Mesodermal cell (in vitro differentiated cells): ENCODE measurements around the gene MAP3K8.

ENCODE experiments used
- H3K27ac ChIP-seq: 2 replicates; pipeline ENCODE4 v1.7.0; 2013; ENCODE audit warnings: mild to moderate bottlenecking, low read depth, low read length, moderate library complexity; ENCODE audit not compliant: severe bottlenecking
- H3K36me3 ChIP-seq: 2 replicates; pipeline ENCODE4 v1.7.1; 2013; ENCODE audit warnings: mild to moderate bottlenecking, low read length, moderate library complexity; ENCODE audit not compliant: control insufficient read depth, insufficient read depth
- H3K4me1 ChIP-seq: one replicate; pipeline ENCODE4 v1.7.1; 2013; ENCODE audit warnings: mild to moderate bottlenecking, low read length; ENCODE audit not compliant: insufficient read depth, control insufficient read depth, poor library complexity, severe bottlenecking
- H3K4me3 ChIP-seq: 2 replicates; pipeline ENCODE4 v1.7.0; 2013; ENCODE audit warnings: low read length, control low read depth, mild to moderate bottlenecking; ENCODE audit not compliant: insufficient read depth, poor library complexity, severe bottlenecking; ENCODE audit errors: extremely low read depth
- H3K9me3 ChIP-seq: 2 replicates; pipeline ENCODE4 v1.7.1; 2013; ENCODE audit warnings: mild to moderate bottlenecking, low read length, moderate library complexity; ENCODE audit not compliant: control insufficient read depth
- WGBS, 2 experiments: methylation state at CpG; one replicate each; pipeline ENCODE4 v1.1.5; 2013; ENCODE audit warnings: missing lambda C conversion rate in 2 of 2; ENCODE audit not compliant: insufficient coverage in 2 of 2; 5-methylcytosine and 5-hydroxymethylcytosine counted together

Gene MAP3K8

DNA sequence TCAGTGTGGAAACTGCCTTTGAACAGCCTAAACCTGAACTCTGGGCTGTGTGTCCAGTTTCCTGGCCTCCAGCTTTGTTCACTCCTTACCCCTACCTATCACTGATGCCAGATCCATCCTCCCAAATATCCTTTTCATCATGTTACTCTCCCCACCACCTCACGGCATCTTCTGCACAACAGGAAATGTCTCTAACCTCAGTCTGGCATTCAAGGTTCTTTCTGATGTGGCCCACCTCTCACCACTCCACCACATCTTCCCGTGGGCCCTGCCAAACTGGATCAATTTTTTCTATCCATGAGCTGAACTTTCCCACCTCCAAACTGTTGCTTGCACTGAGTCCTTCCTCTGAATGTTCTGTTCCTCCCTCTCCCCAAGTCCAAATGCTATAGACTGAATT, 35.8 kb upstream of the MAP3K8 start:
- H3K4me3 ChIP-seq, result no peak overlapping the region
- H3K27ac ChIP-seq, result no peak overlapping the region
- no peaks in the 10 kb centered on the region for H3K36me3 ChIP-seq
- no peaks in the 10 kb centered on the region for H3K9me3 ChIP-seq
- no peaks in the 10 kb centered on the region for H3K4me1 ChIP-seq
- WGBS, 2 experiments, result 54 to 86% methylated on average over 2 of the region's 2 CpGs

DNA sequence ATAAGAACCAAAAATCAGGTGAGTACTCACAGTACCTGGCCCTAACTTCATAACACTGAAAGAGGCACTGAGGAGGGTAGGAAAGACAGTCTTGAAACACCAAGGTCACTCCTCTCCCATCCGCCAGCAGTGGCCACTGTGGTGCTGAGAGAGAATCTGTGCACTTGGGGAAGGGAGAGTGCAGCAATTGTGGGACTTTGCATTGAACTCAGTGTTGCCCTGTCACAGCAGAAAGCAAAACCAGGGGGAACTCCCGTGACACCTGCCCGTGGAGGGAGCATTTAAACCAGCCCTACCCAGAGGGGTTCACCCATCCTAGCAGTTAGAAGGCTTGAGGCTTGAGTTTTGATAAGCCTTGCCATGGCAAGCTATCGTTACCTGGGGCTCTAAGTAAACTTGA, 35.2 kb upstream of the MAP3K8 start:
- Histone ChIP-seq H3K27ac (no peak overlapping the region), H3K9me3 (no peaks in the 10 kb centered on the region), H3K4me3 (no peak overlapping the region), H3K4me1 (no peaks in the 10 kb centered on the region), H3K36me3 (no peaks in the 10 kb centered on the region)
- 84 to 100% methylated on average over 3 of the region's 4 CpGs for WGBS, 2 experiments

DNA sequence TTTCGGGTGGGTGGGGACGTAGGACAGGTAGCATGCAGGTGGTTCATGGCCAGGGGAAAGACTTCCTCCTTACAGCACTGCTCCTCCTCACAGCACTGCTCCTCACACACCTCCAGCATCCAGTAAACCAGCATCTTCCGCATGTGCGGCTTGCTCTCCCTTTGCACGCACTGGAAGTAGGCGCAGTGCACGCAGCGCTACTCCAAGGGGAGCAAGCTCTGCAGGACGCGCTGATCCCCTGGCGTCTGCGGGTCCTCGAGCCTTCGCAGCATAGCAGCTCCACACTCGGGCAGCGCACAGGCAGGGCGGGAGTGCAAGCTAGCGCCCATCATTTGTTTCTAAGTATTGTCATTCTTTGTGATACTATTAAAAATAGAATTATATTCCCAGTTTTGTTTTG, 30.5 kb upstream of the MAP3K8 start:
- no peaks in the 10 kb centered on the region for H3K4me1 ChIP-seq
- WGBS, 2 experiments, result 97 to 98% methylated on average over 7 to 13 of the region's 18 CpGs
- no peak overlapping the region for H3K27ac ChIP-seq
- peaks cover 5% of the 10 kb centered on the region for H3K9me3 ChIP-seq
- H3K36me3 ChIP-seq, result no peaks in the 10 kb centered on the region
- H3K4me3 ChIP-seq, result no peak overlapping the region

DNA sequence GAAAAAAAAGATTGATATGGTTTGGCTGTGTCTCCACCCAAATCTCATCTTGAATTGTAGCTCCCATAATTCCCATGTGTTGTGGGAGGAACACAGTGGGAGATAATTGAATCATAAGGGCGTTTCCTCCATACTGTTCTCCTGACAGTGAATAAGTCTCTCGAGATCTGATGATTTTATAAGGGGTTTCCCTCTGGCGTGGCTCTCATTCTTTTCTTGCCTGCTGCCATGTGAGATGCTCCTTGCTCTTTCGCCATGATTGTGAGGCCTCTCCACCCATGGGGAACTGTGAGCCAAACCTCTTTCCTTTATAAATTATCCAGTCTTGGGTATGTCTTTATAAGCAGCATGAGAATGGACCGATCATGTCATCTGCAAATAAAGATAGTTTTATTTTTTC, 29.4 kb upstream of the MAP3K8 start:
- H3K27ac ChIP-seq, result no peak overlapping the region
- 84% methylated on average over 3 of the region's 5 CpGs; no CpG with 5 or more reads in 1 of the 2 experiments for WGBS, 2 experiments

DNA sequence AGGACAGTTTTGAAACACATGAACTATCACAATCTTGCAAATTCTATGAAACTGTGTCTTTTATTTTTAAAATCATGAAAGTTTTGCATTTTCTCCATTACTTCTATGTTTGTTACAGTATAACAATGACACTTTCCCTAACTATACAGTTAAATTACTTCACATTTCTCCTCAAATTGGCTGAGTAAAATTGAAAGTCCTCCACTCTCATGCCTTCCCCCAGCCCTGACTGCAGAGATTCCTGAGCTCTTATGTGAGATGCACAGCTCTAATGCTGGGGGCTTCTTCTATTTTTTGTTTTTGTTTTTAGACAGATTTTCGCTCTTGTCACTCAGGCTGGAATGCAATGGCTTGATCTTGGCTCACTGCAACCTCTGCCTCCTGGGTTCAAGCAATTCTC, 22.7 kb upstream of the MAP3K8 start:
- WGBS, 2 experiments, result 80 to 100% methylated on average over 1 of the region's 1 CpG
- no peaks in the 10 kb centered on the region for H3K36me3 ChIP-seq
- H3K4me3 ChIP-seq, result no peak overlapping the region
- no peaks in the 10 kb centered on the region for H3K9me3 ChIP-seq
- no peaks in the 10 kb centered on the region for H3K4me1 ChIP-seq
- H3K27ac ChIP-seq, result no peak overlapping the region

More for the DNA sequence above, 29.4 kb upstream of the MAP3K8 start:
- Histone ChIP-seq H3K4me1 (no peaks in the 10 kb centered on the region), H3K4me3 (no peak overlapping the region), H3K36me3 (no peaks in the 10 kb centered on the region), H3K9me3 (peaks cover 5% of the 10 kb centered on the region)

DNA sequence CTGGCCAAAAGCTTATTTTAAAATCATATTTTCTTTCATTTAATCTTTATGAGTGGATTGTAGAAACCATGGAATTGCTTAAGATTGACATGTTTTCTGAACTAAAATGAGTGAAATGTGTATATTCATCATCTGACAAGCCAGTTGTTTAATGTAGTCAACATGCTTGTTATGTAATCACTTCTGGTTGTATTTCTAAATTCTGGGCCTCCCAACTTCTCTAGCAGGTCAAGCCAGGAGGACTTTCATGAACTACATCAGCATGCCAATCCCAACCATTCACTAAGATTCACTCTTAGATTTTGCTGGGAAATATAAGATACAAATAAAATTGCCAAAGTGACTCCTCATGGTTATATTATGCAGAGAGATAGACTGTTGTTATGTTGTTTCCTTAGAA, 21.1 kb upstream of the MAP3K8 start:
- H3K9me3 ChIP-seq, result no peaks in the 10 kb centered on the region
- no peaks in the 10 kb centered on the region for H3K4me1 ChIP-seq
- H3K27ac ChIP-seq, result no peak overlapping the region
- no peaks in the 10 kb centered on the region for H3K36me3 ChIP-seq
- H3K4me3 ChIP-seq, result no peak overlapping the region

DNA sequence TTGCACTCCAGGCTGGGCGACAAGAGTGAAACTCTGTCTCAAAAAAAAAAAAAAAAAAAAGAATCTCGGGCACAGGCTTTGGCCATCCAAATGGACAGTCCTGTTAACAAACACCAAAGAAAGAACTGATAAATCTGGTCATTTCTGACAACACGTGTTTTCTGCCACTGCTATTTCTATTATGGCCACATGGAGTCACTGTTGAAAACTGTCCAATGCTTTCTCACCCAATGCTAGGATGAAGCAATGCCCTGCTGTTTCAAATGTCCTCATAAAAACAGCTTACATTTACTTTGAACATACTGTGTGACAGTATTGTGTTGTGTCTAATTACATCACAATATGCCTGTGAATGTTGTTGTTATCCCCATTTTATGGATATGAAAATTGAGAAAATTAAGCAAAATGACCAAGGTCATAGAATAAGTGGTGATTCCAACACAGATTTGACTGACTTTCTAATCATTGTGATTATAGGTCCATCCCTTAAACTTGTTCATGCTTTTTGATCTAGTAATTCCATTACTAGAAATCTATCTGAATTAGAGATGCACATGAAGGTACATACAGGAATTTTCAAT, 19.9 kb upstream of the MAP3K8 start:
- 0 to 45% methylated on average over 1 to 2 of the region's 3 CpGs for WGBS, 2 experiments
- Histone ChIP-seq H3K27ac (no peak overlapping the region), H3K4me1 (no peaks in the 10 kb centered on the region), H3K4me3 (no peak overlapping the region), H3K9me3 (no peaks in the 10 kb centered on the region), H3K36me3 (no peaks in the 10 kb centered on the region)

DNA sequence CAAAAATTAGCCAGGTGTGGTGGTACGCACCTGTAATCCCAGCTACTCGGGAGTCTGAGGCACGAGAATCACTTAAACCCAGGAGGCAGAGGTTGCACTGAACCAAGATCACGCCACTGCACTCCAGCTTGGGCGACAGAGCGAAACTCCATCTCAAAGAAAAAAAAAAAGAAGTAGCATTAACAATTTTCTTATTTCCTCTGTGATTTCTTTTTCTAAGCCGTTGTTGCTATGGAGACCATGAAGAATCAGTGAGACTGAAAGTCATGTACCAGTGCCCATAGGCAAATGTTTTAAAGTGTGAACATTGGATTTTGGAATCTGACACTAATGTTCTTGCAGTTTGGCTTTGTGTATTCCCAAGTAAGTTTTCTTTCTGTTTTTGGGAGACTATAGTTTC, 18.4 kb upstream of the MAP3K8 start:
- Histone ChIP-seq H3K27ac (no peak overlapping the region), H3K4me1 (no peaks in the 10 kb centered on the region), H3K9me3 (no peaks in the 10 kb centered on the region), H3K36me3 (no peaks in the 10 kb centered on the region), H3K4me3 (no peak overlapping the region)
- 90 to 96% methylated on average over 4 to 6 of the region's 7 CpGs for WGBS, 2 experiments

DNA sequence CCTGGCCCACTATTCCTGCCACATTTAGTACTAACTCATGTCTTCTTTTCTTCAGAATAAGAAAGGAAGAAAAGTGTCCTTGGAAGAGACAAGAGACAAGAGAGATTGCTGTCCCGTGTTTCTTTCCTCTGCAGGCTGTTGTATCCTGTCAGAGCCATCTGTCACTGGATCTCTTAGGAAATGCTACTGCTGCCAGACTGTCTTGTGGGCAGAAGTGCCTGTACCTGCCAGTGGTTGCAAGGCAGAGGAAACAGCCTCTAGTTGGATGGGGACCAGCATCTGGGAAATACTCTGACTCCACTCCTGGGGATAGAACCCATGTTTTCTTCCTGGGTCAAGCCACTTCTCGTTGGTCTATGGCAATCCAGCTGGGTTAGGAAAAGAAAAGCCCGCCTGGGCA, 16.7 kb upstream of the MAP3K8 start:
- H3K4me1 ChIP-seq, result peaks cover 3% of the 10 kb centered on the region
- no peak overlapping the region for H3K27ac ChIP-seq
- H3K9me3 ChIP-seq, result no peaks in the 10 kb centered on the region
- no peaks in the 10 kb centered on the region for H3K36me3 ChIP-seq
- no peak overlapping the region for H3K4me3 ChIP-seq
- WGBS, 2 experiments, result 80 to 82% methylated on average over 1 to 2 of the region's 3 CpGs

DNA sequence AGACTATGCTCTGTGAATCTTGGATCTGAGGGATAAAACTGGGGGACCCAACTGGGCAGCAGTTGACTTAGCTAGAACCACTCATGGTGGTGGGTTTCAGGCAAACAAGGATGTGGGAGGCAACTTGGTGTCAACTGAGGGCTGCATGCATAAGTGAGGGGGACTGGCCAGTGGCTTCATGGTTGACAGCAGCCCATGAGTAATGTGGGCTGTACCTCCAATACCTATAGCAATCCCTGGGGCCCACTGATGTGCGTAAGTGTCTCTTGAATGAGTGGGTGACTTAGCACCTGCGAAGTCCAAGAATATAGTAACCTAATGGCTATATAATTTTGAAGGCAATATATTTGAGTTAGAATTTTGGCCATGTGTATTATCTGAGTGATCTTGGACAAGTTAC, 13.7 kb upstream of the MAP3K8 start:
- WGBS, 2 experiments, result no CpG with 5 or more reads among the region's 2 CpGs
- H3K4me3 ChIP-seq, result no peak overlapping the region

DNA sequence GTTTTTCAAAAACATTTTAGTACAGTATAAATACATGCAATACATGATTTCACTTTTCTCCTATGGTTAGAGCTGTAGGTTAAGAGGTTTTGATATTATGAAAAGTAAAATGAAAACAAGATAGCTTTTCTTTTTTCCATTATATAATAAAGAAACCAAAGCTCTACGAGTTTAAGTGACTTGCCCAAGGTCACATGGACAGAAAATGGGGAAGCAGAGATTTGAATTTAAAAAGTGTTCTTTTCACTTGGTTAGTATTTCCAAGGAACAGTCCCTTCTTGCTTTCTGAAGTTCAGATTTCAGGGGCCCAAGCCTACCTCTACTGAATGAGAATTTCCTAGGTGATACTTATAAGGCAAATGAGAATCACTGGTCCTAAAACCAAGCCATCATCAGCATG, 13.2 kb upstream of the MAP3K8 start:
- WGBS, 2 experiments, result no CpG with 5 or more reads among the region's 1 CpG
- Histone ChIP-seq H3K4me3 (no peak overlapping the region), H3K27ac (no peak overlapping the region), H3K36me3 (no peaks in the 10 kb centered on the region), H3K9me3 (no peaks in the 10 kb centered on the region), H3K4me1 (peaks cover 19% of the 10 kb centered on the region)

More for the DNA sequence above, 13.7 kb upstream of the MAP3K8 start:
- Histone ChIP-seq H3K4me1 (peaks cover 19% of the 10 kb centered on the region), H3K27ac (no peak overlapping the region), H3K9me3 (no peaks in the 10 kb centered on the region), H3K36me3 (no peaks in the 10 kb centered on the region)
